ENCODE measurements around the gene CALML3.

Gene CALML3

DNA sequence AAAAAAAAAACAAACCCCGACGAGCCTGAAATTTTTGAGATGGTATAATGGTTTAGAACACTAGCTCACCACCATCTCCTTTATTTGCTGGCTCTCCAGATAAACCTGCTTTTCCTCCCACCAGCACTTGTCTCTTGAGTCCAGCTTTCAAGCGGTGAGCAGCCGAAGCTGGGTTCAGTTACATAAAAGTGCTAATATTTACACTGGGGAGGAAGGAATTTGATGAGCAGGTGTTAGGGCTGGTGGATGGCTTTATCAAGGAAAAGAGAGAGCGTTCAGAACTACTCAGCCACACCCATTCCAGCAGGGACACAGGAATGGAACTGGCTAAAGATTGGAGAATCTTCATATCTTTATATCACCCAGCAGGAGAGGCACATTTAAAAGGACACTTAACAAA is 6.6 kb upstream of the CALML3 start:
- Histone ChIP-seq H3K9ac (ENCODE audit: low read length in 2 of 2) (no peak overlapping the region), H3K27me3 (ENCODE audit: control insufficient read depth in 1 of 2, insufficient read depth in 2 of 2, low read length in 2 of 2) (no peaks in the 10 kb centered on the region), H3K4me3 (ENCODE audit: low read length in 2 of 2) (no peak overlapping the region), H3K4me1 (ENCODE audit: control insufficient read depth, insufficient read depth, low read length) (peaks cover 4% of the 10 kb centered on the region), H3K9me3 (ENCODE audit: control insufficient read depth in 2 of 2, low read length in 2 of 2) (no peaks in the 10 kb centered on the region), H3K36me3 (ENCODE audit: control insufficient read depth in 2 of 2, insufficient read depth in 2 of 2, low read length in 2 of 2) (no peaks in the 10 kb centered on the region), H3K27ac (ENCODE audit: low read length) (no peak overlapping the region)

DNA sequence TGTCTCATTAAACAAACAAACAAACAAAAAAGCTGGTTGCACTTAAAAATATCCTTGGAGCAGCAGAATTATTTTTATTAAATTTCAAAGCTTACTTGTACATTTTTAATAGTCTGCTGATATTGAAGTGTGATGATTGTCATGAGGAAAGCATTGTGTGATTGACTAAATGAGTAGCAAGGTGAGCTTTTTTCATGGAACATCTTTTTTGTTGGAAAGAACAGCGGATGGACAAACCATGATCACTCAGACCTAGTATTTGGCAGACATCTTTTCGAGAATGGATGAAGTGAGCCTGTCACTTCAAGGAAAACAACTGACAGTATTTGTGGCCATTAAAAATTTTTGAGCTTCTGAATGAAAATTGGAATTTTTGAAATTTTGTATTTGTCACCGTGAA is 5.7 kb upstream of the CALML3 start:
- peaks cover 4% of the 10 kb centered on the region for H3K4me1 ChIP-seq (ENCODE audit: control insufficient read depth, insufficient read depth, low read length)
- no peaks in the 10 kb centered on the region for H3K9me3 ChIP-seq (ENCODE audit: control insufficient read depth in 2 of 2, low read length in 2 of 2)
- H3K4me3 ChIP-seq (ENCODE audit: low read length in 2 of 2): no peak overlapping the region
- H3K9ac ChIP-seq (ENCODE audit: low read length in 2 of 2): no peak overlapping the region
- H3K27ac ChIP-seq (ENCODE audit: low read length): no peak overlapping the region
- H3K36me3 ChIP-seq (ENCODE audit: control insufficient read depth in 2 of 2, insufficient read depth in 2 of 2, low read length in 2 of 2): no peaks in the 10 kb centered on the region
- H3K27me3 ChIP-seq (ENCODE audit: control insufficient read depth in 1 of 2, insufficient read depth in 2 of 2, low read length in 2 of 2): no peaks in the 10 kb centered on the region

DNA sequence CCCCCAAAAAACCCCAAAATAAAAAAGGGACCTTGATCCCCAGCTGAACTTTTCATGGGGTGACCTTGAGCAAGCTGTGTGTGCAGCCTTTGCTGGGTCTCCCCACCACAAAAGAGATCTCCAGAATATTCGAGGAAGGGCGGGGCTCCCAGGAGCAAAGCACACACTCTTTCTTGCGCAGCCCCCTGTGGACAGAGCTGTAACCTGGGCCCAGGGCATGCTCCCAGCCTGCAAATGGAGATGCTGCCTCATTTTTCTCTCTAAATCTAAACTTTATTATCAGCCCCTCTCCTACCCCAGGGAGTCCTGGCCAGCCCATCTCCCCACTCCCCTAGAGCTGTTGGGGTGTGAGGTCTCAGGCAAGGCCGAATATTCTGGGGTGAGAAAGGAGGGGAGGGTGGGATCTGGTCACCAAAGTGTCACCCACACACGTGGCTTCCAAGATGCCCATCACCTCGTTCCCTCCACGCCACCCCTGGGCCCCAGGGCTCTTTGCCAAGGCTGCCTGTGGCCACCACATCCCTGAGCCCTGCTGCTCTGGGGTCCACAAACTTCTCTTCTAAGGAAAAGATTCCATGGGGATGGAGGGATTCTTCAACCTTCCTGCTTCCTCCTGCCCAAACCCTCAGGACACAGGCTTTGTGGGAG is 1.7 kb upstream of the CALML3 start:
- Histone ChIP-seq H3K9ac (ENCODE audit: low read length in 2 of 2) (no peak overlapping the region), H3K9me3 (ENCODE audit: control insufficient read depth in 2 of 2, low read length in 2 of 2) (no peaks in the 10 kb centered on the region), H3K36me3 (ENCODE audit: control insufficient read depth in 2 of 2, insufficient read depth in 2 of 2, low read length in 2 of 2) (no peaks in the 10 kb centered on the region), H3K4me1 (ENCODE audit: control insufficient read depth, insufficient read depth, low read length) (peaks cover 6% of the 10 kb centered on the region), H3K4me3 (ENCODE audit: low read length in 2 of 2) (no peak overlapping the region), H3K27ac (ENCODE audit: low read length) (no peak overlapping the region), H3K27me3 (ENCODE audit: control insufficient read depth in 1 of 2, insufficient read depth in 2 of 2, low read length in 2 of 2) (no peaks in the 10 kb centered on the region)

DNA sequence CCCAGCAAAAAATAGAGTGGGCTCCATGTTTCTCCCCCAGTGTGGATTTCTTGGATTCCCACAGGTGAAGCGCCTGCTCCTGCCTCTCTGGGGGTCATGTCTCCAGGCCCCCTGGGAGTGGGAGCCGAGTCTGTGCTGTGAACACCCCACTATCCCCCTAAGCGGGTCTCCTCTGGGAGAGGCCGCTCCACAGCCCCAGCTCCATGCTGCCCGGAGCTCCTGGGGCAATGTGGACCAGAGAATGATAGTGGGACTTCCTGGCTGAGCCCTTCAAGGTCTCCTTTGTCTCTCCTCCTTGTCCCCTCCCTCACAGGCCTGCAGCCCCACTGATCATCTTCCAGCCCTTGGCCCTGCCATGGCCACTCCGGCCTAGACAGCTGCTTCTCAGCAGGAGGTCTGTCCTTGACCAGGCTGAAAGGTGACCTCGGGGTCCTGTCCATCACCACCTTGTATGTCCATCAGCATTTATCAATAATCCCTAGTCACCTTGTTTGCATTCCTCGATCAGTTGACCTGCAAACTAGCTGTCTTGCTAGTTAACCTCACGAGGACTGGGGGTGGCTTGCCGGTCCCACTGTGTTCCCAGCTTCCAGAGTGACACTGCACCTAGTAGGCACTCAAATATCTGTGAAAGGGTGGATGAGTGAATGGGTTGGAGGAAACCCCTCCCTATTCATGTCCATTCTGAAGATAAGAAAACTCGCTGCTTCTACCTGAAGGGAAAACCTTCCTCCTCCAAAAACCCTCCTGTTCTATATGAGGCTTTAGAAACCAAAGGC is 776 bp upstream of the CALML3 start:
- Histone ChIP-seq H3K4me3 (ENCODE audit: low read length in 2 of 2) (no peak overlapping the region), H3K9ac (ENCODE audit: low read length in 2 of 2) (no peak overlapping the region), H3K27me3 (ENCODE audit: control insufficient read depth in 1 of 2, insufficient read depth in 2 of 2, low read length in 2 of 2) (no peaks in the 10 kb centered on the region), H3K9me3 (ENCODE audit: control insufficient read depth in 2 of 2, low read length in 2 of 2) (no peaks in the 10 kb centered on the region), H3K36me3 (ENCODE audit: control insufficient read depth in 2 of 2, insufficient read depth in 2 of 2, low read length in 2 of 2) (no peaks in the 10 kb centered on the region), H3K27ac (ENCODE audit: low read length) (no peak overlapping the region), H3K4me1 (ENCODE audit: control insufficient read depth, insufficient read depth, low read length) (peaks cover 10% of the 10 kb centered on the region)

DNA sequence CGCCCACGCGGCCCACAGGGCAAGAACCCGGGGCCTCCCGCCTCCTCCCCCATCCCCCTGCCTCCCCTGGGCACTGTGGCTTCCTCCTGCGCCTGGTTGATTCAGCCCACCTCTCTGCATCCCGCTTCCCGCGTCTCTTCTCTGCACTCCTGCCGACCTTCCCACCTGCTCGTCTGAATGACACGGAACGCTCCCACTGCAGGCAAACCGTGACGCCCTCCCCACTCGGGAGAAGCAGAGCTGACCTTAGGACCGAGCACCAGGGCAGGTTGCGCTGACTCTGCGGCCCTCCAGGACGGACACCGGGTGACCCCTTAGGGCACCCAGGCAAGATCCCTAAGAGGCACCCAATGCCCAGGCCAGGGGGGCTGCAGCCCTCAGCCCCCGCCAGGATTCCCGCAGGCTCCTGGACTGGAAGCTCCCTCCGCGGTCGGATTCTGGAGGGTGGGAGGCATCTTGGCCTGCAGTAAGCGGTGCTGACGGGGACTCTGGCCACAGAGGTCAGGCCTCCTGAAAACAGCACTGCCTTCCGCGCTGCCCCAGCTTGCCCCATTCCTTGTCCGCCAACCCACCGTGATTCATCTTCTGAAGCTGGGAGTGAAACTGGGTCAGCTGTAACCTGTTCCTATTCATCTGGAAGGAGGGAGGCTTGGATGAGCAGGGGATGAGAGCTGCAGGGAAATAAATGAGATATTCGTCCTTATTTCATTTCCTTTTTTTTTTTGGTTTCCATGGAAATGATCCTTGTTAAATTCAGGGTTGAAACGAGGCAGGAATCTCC is 990 bp downstream of the CALML3 start:
- Histone ChIP-seq H3K27ac (ENCODE audit: low read length) (no peak overlapping the region), H3K4me3 (ENCODE audit: low read length in 2 of 2) (no peak overlapping the region), H3K4me1 (ENCODE audit: control insufficient read depth, insufficient read depth, low read length) (peaks cover 22% of the 10 kb centered on the region), H3K27me3 (ENCODE audit: control insufficient read depth in 1 of 2, insufficient read depth in 2 of 2, low read length in 2 of 2) (no peaks in the 10 kb centered on the region), H3K9me3 (ENCODE audit: control insufficient read depth in 2 of 2, low read length in 2 of 2) (no peaks in the 10 kb centered on the region), H3K36me3 (ENCODE audit: control insufficient read depth in 2 of 2, insufficient read depth in 2 of 2, low read length in 2 of 2) (no peaks in the 10 kb centered on the region), H3K9ac (ENCODE audit: low read length in 2 of 2) (no peak overlapping the region)

DNA sequence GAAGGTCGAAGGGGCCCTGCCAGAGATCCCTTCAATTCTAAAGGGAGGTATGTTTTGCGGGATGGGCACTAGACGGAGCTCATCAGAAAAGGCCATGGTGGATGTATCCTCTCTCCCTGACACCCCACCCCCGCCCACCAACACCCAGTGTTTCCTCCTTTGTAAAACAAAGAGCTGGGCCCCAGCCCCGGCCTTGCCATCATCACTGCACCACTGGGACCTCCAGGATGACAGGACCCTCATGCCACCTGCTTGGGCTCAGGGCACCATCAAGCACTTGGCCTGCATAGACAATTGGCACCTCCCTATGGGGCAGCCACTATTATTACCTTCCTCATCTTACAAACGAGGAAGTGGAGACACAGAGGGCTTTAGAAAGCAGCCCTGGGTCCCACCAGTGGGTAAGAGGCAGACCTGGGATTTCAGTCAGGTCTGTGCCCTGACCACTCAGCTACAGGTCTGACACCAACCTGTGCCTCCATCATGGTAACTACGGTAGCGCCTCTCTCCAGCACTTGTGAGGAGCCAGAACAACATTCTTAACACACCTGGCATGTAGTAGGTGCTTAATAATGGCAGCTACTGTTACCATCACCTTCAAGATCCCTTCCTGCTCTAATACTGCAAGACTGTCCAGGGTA is 2.0 kb downstream of the CALML3 start:
- Histone ChIP-seq H3K9ac (ENCODE audit: low read length in 2 of 2) (no peak overlapping the region), H3K4me3 (ENCODE audit: low read length in 2 of 2) (no peak overlapping the region), H3K36me3 (ENCODE audit: control insufficient read depth in 2 of 2, insufficient read depth in 2 of 2, low read length in 2 of 2) (no peaks in the 10 kb centered on the region), H3K27me3 (ENCODE audit: control insufficient read depth in 1 of 2, insufficient read depth in 2 of 2, low read length in 2 of 2) (no peaks in the 10 kb centered on the region), H3K27ac (ENCODE audit: low read length) (no peak overlapping the region), H3K9me3 (ENCODE audit: control insufficient read depth in 2 of 2, low read length in 2 of 2) (no peaks in the 10 kb centered on the region), H3K4me1 (ENCODE audit: control insufficient read depth, insufficient read depth, low read length) (peaks cover 31% of the 10 kb centered on the region)

DNA sequence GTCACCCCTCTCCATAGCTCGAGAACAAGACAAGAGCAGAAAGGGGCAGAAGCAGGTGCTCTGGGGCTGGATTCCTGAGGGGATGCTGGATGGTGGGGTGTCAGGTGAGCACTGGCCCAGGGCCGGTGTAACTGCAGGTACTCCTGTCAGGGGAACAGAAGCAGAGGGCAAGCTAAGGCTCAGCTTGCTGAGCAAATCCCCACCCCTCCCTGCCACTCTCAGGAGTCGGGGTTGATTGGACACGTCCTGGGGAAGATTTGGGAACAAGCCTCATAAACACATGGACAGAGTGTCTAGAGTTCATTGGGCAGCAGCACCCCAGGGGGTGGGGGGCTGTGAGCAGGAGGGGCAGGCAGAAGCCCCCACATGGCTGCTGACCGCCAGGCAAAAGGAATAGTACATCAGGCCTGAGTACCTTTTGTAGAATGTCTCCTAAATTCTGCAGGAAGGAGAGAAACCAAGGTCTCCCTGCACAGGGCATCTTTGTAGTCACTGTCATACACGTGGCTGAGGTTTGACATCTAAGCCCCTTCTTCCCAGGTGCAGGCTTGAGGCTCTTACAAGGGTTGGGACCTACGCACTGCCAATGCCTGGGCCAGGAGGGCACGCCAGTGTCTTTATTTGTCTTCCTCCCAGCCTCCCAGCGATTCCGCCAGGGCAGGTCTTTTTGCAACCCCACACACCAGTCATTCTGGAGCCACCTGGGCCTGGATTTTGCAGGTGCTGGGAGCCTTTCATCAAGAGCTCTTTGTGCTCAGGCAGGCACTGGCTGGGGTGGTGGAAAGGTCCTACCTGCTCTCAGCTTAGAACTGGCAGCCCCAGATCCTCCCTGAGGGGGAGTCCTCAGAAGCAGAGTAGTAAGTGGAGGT is 2.8 kb downstream of the CALML3 start:
- Histone ChIP-seq H3K9me3 (ENCODE audit: control insufficient read depth in 2 of 2, low read length in 2 of 2) (no peaks in the 10 kb centered on the region), H3K27ac (ENCODE audit: low read length) (no peak overlapping the region), H3K9ac (ENCODE audit: low read length in 2 of 2) (no peak overlapping the region), H3K36me3 (ENCODE audit: control insufficient read depth in 2 of 2, insufficient read depth in 2 of 2, low read length in 2 of 2) (no peaks in the 10 kb centered on the region), H3K27me3 (ENCODE audit: control insufficient read depth in 1 of 2, insufficient read depth in 2 of 2, low read length in 2 of 2) (no peaks in the 10 kb centered on the region), H3K4me1 (ENCODE audit: control insufficient read depth, insufficient read depth, low read length) (peaks cover 35% of the 10 kb centered on the region), H3K4me3 (ENCODE audit: low read length in 2 of 2) (no peak overlapping the region)

DNA sequence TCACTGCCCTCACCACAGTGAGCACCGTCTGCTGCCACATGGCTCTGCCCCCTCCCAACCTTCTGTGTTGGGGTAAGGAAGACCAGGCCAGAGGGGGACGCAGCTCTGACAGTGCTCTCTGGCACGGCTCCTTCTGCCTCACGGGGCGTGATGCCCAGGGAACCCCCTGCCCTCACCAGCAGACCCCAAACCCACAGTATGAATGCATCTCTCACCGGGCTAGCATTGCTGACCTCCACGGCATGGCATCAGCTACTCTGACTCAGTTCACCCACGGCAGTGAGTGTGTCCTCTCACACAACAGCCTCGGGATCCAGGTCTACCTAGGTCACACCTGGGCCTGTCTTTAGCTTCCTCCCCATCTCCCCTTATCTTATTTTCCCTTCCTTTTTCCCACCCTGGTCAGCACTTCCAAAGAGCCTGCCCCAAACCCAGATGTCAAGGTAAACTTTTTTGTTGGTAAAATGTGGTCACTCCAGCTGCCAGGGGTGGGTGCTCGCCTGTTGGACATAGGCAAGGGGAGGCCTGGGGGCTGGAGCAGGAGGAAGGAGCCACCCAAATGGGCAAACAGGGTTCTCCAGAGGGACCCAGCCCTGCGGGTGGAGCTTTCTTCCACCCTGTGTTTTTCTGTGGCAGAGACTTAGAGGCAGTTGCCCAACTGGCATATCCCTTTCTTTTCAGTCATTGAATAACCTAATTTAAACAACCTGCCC is 4.4 kb downstream of the CALML3 start:
- Histone ChIP-seq H3K36me3 (ENCODE audit: control insufficient read depth in 2 of 2, insufficient read depth in 2 of 2, low read length in 2 of 2) (no peaks in the 10 kb centered on the region), H3K4me3 (ENCODE audit: low read length in 2 of 2) (peak overlapping the region in 1 of 2 donors; percentile 8), H3K9me3 (ENCODE audit: control insufficient read depth in 2 of 2, low read length in 2 of 2) (no peaks in the 10 kb centered on the region), H3K4me1 (ENCODE audit: control insufficient read depth, insufficient read depth, low read length) (peaks cover 37% of the 10 kb centered on the region), H3K27ac (ENCODE audit: low read length) (peak overlapping the region; percentile 60), H3K27me3 (ENCODE audit: control insufficient read depth in 1 of 2, insufficient read depth in 2 of 2, low read length in 2 of 2) (no peaks in the 10 kb centered on the region), H3K9ac (ENCODE audit: low read length in 2 of 2) (no peak overlapping the region)

DNA sequence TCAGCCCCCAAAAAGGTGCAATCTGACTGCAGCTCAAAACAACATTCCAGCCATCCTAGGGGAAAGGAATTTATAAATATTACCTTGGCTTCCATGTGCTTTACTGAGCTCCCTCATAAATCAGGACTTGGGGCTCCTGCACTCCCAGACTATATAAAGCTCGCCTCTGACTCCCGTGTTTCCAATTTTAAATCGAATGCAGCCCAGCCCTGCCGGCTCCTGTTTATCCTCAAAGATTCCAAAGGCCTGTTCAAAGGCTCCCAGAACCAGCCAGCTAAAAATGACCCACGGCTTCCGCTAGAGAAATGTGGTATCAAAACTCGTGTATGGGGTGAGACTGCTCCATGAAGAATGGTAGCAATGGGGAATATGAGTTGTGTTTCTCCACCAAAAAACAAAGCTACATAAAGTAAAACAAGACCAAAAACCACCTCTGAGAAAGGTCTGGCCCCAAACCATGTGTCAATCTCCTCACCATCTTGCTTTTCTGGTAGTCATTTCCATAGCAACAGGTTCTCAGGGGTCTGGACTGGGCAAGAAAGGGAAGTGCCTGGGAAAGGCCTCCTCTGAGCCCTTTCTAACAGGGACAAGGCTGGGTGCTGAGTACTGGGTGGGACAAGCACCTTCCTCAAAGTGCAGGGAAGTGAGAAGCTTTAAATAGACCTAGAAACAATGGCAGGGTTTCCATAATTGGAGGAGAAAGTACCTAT is 5.1 kb downstream of the CALML3 start:
- Histone ChIP-seq H3K27me3 (ENCODE audit: control insufficient read depth in 1 of 2, insufficient read depth in 2 of 2, low read length in 2 of 2) (no peaks in the 10 kb centered on the region), H3K4me3 (ENCODE audit: low read length in 2 of 2) (no peak overlapping the region), H3K4me1 (ENCODE audit: control insufficient read depth, insufficient read depth, low read length) (peaks cover 42% of the 10 kb centered on the region), H3K9me3 (ENCODE audit: control insufficient read depth in 2 of 2, low read length in 2 of 2) (no peaks in the 10 kb centered on the region), H3K9ac (ENCODE audit: low read length in 2 of 2) (no peak overlapping the region), H3K36me3 (ENCODE audit: control insufficient read depth in 2 of 2, insufficient read depth in 2 of 2, low read length in 2 of 2) (no peaks in the 10 kb centered on the region), H3K27ac (ENCODE audit: low read length) (peak overlapping the region; percentile 60)
